Breast epithelium (tissue), 3 donors: ENCODE results near the gene TSSC4.

ENCODE experiments used
- CTCF ChIP-seq, 3 donors: fragments of 450-650 bp; IDR thresholded peaks; one replicate each; pipeline ENCODE4 v1.5.1; 2016 to 2017; ENCODE audit warnings: antibody characterized with exemption in 3 of 3, mild to moderate bottlenecking in 3 of 3, moderate library complexity in 3 of 3
- POLR2A ChIP-seq: fragments of 450-650 bp; IDR thresholded peaks from one replicate; pipeline ENCODE4 v1.6.1; 2016; ENCODE audit warnings: antibody characterized with exemption, mild to moderate bottlenecking, moderate library complexity
- POLR2AphosphoS5 ChIP-seq, 3 donors: sonication (generic); formaldehyde crosslinking; IDR thresholded peaks; one replicate each; pipeline ENCODE4 v1.6.1; 2017; ENCODE audit warnings: antibody characterized with exemption in 3 of 3

GRCh38 chr11:2416765-2417164 is 16.2 kb downstream of the TSSC4 start:
- TF ChIP-seq CTCF (IDR thresholded peaks at IDR 0.05) (no peak), POLR2A (no peak), POLR2AphosphoS5 (IDR thresholded peaks at IDR 0.05) (no peak)
